ENCODE results near the gene TMEM225.

GRCh38 chr11:123833095-123833494 is 52.4 kb downstream of the TMEM225 start:
- TF ChIP-seq CTCF (IDR thresholded peaks at IDR 0.05) (no peak), ZFX (IDR thresholded peaks at IDR 0.05; ENCODE audit: borderline replicate concordance) (no peak)
